ENCODE measurements around the gene OSER1.

GRCh38 chr20:44173116-44173515 lies 37.5 kb downstream of the OSER1 start:
- TF ChIP-seq CTCF (optimal IDR thresholded peaks at IDR 0.05 in 1 of 3, IDR thresholded peaks at IDR 0.05 in 1 of 3, conservative IDR thresholded peaks at IDR 0.05 in 1 of 3; ENCODE audit: extremely low read depth in 1 of 3, insufficient read depth in 2 of 3, low read length in 3 of 3) (no peak), EZH2 (IDR thresholded peaks at IDR 0.05; ENCODE audit: low read length) (no peak)
